KBM-7 (cell line): Measurements from ENCODE around the gene MBNL3.

Experiments used
- DNase-seq: peaks from one replicate; pipeline ENCODE4 v3.0.0-alpha.2; 2015
- in situ Hi-C: fragments of 300-500 bp; cut with MboI; formaldehyde crosslinking; loops from 2 replicates; pipeline ENCODE4 v1.14.3; 2020; ENCODE audit warnings: low sequenced_read_pairs, low pct_unique_long_range_greater_than_20kb, mixed read lengths

MBNL3 gene, protein sequence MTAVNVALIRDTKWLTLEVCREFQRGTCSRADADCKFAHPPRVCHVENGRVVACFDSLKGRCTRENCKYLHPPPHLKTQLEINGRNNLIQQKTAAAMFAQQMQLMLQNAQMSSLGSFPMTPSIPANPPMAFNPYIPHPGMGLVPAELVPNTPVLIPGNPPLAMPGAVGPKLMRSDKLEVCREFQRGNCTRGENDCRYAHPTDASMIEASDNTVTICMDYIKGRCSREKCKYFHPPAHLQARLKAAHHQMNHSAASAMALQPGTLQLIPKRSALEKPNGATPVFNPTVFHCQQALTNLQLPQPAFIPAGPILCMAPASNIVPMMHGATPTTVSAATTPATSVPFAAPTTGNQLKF

DNA sequence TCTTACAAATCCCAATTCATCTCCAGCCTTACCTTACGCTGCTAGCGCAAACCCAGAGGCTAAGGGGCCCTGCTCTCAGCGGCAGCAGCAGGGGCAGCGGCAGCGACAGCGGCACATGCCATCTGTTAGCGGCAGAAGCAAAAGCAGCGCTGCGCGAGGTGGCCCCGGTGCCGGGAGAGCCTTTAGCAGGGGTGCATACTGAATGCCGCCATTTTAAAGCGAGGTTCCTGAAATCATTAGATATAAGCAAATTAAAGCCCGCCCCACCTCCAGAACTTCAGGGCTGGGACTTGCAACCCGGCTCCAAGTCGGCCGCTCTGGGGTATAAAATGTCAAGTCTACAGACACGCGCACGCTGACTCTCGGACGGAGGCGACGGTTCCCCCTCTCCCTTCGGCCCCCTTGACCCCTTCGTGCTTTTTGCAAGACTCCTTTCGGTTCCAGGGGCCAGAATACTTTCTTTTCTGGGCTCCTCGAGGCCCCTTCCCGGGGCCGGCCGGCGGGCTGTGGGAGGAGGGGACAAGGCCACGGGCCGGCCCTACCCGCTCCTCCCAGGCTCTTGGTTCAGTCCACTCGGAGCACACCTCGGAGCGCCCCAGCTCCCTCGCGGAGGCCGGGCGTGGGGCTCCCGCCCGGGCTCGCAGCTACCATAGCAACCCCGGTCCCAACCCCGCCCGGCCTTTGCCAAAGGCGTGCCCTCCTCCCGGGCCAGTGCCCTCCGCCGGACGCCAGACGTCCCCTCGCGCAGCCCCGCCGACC is at the start of gene MBNL3:
Gene MBNL3, minus strand, starts transcription at position 220 of the 759 bp plus-strand sequence. CDS start 49,427 bp downstream, outside the sequence.
- in situ Hi-C loops = no loop called here
- peak; percentile 86 for DNase-seq

DNA sequence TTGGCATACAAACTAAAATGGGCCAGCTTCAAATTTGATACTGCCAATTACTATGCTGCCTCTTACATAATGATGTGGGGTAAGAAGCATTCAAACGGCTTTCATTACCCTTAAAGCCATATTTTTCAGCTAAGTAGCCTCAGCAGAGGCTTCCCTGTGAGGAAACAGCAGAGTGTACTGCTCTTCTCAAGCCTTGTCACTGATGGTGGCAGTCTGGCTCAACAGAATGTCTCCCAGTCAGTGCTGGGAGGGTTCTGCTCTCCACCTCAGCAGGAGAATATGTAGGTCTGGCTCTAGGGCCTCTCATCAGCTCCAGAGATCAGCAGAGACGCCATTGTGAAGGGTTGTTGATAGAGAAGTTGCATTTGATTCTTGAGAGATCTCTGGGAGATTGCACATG is 44.6 kb upstream of the MBNL3 start:
- no peak for DNase-seq
- in situ Hi-C loops = no loop called here

DNA sequence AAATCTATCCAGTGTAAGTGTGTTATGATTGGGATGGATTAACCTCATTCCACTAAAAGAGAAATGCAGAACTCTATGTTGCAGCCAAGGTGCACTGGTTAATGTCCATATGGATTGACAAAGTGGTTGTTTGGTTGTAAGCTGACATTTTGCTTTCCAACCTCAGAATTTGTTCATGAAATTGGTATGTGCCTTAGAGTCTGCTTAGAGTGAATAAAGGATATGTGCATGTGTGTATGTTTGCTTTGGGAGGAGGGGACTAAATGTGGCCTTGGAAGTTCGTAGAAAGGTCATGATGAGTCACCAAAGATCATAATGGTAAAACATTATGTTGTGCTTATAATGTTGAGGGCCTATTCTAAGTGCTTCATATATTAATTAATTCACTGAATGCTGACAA is 44.1 kb upstream of the MBNL3 start:
- no peak for DNase-seq
- in situ Hi-C loops = no loop called here

DNA sequence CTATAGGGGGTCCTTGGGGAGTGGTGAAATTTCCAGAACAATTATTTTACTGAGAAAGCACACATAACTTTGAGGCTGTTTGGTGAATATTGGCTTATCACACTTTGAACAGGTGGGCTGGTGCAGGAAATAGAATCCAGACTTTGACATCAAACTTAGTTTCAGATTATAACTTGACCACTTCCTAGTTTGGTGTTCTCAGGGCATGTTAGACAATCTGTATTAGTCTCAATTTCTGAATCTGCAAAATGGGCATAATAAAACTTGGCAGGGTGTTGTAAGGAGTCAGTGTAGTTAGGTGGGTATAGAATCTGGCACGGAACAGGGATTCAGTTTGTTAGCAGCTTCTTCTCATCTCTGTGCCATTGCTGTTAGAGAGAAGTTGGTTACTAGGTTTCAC is 43.3 kb upstream of the MBNL3 start:
- DNase-seq = no peak
- in situ Hi-C loops = no loop called here

DNA sequence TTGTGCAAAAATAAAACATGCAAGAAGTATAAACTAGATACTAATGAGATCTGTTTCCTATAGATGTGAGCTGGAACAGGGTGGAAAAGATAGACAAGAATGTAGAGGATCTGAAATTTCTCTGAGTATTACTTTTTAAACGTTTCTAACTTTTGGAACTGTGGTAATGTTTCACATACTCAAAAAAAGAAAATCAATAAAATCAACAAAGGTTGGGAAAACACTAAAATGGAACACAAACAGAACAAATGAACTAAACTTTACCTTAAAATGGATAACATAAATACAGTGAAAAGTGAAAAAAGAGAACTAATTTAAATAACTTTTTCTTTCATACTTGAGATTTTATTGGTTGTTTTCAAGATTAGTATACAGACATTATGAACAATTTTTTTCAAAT is 32.0 kb upstream of the MBNL3 start:
- in situ Hi-C loops = no loop called here
- no peak for DNase-seq

DNA sequence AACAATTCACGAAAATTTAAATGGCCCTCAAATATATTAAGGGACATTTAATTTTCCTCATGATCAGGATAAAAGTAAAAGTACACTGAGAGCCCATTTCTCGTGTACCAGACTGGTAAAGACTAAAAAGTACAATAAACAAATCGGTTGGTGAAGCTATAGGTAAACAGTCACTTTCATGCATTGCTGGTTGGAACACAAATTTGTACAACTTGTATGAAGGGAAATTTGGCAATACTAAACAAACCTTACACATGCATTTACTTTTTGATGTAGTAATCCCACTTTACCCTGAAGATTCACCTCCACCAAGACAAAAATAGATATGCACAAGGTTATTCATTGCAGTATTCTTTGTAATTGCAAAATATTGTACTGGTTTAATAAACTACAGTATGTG is 31.4 kb upstream of the MBNL3 start:
- DNase-seq = no peak
- in situ Hi-C loops = no loop called here

DNA sequence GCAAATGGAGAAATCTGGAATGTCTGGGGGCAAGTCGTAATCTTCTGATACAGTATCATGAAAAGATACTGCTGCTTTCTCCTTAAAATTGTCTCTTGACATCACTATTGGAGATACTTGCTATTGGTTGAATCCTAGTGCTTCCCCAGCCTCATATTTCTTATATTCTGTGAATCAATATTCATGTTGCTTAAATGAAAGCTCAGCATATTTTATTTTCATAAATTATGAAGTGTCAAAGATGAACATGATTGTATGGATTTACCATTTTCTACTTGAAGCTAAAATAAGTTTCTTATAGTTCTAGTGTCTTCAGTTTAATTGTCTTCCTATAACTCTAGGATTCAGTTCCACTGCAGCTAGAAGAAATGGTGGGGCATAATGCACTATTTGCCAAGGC is 29.6 kb upstream of the MBNL3 start:
- in situ Hi-C loops = no loop called here
- no peak for DNase-seq

DNA sequence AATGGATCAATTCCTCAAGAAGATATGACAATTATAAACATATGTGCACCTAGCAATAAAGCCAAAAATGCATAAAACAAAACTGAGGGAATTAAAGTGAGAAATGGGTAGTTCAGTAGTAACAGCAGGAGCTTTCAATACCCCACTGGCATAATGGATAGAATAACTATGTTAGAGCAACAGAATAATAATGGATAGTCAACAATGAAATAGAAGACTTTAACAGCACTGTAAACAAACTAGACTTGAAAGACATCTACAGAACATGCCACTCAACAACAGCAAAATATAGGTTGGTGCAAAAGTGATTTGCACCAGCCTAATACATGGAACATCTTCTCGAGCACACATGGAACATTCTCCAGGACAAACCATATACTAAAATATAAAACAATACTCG is 20.0 kb upstream of the MBNL3 start:
- in situ Hi-C loops = no loop called here

DNA sequence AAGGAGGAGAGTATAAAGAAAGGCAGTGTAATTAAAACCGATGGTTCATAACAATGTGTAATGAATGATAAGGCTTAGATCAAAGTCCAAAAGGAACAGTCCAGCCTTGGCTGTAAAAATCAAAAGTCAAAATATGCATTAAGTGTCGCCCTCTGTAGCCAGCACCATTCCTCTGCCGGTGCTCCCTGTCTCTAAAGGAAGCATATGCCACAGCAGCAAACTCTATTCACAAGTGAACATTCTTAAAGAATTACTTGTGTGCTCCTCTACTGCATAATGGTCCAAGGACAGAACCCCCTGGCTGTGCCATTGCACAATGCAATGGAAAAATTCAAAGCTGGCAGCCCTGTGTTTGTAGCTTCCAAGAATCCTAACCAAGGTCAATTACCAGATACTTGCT is 16.3 kb upstream of the MBNL3 start:
- in situ Hi-C loops = no loop called here
- DNase-seq = no peak

More for the DNA sequence above, 20.0 kb upstream of the MBNL3 start:
- no peak for DNase-seq

DNA sequence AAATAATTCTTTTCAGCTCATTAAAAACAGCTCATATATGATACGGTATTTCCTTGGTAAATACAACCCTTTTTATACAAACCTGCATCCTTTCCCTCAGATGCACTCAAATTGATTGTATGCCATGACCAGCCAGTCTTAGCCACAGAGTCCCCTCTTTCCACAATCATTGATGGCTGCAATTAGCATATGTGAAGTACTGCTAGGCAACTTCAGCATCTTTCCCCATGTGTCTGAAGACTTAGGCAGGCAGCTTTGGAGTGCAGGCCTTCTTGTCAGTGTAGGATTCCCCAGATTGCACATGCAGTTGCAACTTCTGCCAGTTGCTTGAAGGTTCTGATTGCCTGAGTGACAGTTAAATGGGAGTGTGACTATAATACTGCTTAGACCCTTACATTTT is 15.6 kb upstream of the MBNL3 start:
- in situ Hi-C loops = no loop called here
- DNase-seq = no peak

DNA sequence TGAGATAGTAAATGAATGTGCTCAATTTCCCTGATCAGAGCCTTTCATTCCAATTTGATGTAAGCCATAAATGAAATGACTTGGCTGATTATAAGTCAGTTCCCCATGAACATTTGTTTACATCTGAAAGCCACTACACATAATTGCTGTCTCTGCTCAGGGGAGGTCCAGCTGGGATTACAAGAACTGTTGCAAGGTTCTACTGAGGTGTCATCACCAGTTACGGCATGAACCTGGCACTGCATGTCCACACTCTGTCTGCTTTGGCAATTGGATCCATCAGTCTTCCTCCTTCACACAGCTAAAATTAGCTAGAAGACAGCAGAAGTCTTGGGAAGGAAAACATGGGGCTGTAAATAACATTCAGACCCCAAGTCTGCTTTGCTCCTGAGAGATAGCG is 12.8 kb upstream of the MBNL3 start:
- DNase-seq = no peak
- in situ Hi-C loops = no loop called here

DNA sequence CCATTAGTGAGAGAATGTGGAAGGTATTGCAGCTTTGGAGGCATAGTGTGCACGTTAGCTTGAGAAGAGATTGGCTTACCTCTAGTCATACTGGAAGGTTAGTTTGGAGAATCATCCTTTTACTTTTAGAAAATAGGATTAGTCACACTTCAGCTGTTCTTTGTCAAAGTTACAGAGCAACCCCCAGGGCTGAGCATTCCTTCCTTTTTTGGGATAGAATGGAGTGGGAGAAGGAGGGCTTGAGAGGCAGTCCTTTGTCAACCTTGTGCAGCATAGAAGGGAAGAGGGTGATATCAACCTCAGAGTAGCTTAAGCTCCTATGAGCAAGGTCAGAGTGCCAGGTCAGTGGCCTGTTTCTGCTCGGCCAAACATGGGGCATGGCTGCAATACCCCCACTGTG is 8.6 kb upstream of the MBNL3 start:
- in situ Hi-C loops = no loop called here
- DNase-seq = no peak

DNA sequence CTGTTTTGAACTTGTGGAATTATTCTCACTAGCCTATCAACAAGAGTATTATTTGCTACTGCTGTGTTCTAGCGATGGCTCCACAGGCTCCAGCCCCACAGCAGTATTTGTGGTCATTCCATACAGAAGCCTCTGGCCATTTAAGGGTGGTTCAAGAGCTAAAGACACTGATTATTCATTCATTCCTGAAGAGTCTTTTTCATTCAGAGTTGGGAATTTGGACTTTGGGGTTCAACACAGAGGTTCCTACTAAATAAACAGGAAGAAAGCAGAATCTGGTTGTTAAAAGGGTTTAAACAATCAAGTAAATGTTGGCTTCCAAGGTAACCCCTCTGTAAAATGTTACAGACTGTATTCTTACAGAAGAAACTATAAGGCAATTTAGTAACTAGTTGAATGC is 4.3 kb upstream of the MBNL3 start:
- in situ Hi-C loops = no loop called here
- no peak for DNase-seq

DNA sequence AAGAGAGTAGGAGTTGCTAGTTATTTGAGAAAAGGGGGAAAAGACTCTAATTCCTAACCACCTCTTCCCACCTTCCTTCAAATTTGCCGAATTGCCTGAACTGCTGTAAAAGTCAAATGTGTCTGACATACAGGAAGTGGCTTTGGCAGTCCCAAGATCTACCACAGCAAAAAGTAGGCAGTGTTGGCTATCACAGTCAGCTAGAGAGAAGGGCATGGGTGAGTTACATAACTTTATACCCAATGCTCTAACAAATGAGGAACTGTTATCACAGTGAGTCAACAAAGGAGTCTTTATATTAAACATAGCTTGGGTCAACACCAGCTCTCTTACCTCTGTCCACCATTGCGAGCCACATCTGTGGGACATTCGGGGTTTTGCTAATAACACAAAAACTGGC is 2.4 kb upstream of the MBNL3 start:
- DNase-seq = peak; percentile 89
- in situ Hi-C loops = no loop called here

DNA sequence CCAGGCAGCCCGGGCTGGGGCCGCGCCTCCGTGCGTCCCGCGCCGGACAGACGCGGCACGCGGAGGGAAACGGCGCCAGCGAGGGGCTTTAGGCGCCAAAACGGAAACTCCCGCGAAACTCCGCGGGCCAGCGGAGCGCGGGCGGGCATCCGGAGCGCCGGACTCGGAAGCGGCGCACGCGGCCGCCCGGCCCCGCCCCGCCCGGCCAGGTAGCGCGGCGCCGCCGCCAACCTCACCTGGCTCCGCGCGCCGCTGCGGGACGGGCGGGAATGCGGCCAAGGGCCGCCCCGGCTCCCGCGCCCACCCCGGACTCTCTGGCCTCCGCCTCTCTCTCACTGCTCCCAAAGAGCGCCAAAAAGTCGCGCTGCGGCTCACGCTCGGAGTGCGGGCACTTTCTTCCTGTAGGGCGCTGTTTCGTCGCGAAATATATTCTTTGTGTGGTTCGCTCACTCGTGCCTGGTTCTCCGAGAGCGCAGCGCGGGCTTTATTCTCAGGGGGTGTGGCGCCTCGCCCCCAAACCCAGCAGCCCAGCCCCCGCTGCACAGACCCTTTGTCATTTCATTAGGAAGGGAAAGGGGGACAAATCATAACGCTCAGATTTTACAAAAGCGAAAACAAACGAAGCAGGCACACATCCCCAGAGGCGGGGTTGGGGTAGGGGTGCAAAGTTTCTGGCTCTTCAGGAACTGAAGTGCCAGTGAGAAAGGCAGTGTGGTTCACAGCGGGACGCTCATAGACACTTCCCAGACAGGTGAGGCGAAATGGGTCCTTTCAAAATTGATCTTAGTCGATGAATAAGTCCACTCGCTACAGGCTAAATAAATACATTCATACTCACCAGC is 961 bp upstream of the MBNL3 start:
- DNase-seq = peak; percentile 67
- in situ Hi-C loops = no loop called here

DNA sequence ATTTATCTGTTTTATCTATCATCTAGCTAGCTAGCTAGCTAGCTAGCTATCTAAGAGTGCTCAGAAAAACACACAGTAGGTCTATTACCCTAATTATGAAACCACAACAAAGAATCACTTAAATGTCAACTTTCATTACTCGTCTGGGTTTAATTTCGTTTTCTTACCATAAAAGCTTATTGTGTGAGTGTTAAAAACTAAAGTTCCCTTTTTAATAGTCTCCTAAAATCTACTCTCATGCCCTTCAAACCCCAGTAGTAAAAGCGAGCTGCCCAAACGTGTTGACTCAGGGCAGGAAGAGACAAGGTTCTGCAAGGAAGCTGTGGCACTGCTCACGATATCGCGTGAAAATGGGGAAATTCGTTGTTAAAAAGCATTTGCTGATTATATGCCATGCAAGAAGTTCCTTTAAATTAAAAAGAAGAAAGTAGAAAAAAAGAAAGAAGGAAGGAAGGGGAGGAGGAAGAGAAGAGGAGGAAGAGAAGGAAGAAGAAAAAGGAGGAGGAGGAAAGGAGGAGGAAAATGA is 595 bp downstream of the MBNL3 start:
- DNase-seq = peak; percentile 79

DNA sequence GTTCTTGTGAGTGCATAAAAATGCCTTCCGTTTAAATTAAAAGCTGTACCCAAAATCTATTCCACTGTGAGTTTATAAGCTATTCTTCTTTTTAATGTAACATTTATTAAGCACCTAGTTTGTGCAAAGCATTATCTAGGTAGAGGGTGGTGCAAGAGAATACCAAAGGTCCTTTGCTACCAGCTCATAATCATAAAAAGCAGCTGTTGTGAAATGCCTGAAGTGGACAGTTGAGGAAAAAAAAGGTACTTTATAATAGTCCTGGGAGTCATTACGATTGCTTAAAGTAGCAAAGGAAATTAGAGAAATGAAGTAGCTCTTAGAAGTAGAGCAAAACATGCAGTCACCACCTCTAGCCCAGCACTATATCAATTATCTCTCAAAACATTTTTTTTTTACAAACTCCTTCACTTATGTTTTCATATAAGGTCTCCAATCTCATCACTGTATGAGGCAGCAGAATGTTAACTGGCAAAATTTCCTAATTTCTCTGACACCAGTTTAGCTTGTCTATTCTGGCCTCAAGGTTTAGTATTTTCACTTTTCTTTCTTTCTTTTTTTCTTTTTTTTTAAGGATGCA is 2.1 kb downstream of the MBNL3 start:
- in situ Hi-C loops = no loop called here
- DNase-seq = no peak

More for the DNA sequence above, 595 bp downstream of the MBNL3 start:
- in situ Hi-C loops = no loop called here

DNA sequence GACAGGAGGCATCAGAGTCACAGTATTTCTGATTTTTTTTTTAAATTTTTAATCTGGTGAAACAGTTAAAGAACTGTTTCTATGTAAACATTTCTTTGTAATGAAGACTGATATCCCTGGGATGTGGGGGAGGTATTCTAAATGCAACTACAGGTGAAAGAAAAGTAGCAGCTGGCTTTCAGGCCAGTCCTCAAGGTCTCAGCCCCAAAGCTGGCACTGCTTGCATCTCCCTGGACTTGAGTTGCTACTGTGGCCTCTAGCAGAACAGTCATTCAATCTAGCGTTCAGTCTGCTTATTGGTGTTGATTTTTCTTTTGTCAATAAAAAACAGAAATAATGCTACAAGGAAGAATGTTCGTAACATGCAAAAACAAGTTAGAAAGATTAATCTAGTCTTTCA is 4.9 kb downstream of the MBNL3 start:
- in situ Hi-C loops = no loop called here
- DNase-seq = no peak

DNA sequence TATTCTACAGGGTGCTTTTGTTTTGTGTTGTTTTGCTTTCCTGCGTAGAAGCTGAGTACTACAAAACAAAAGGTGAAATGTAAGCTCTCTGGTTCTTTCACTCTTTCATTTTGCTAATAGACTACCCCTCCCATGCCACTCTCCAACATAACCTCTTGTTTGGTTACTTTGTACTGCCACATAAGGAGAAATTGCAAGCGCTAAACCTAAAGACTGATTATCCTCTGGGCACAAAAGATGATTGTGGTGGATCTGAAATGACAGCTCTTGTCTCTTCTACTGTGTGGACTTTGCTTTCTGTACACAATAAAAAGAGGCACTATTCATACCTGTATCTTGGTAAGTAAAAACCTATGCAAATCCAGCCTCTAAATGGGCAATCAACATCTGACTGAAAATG is 5.3 kb downstream of the MBNL3 start:
- in situ Hi-C loops = no loop called here
- no peak for DNase-seq
